Endothelial cell of coronary artery (primary cell): Measurements from ENCODE around the gene AKR1E2. TPM values are rescaled to one million over a fixed set of nuclear protein-coding genes. Genes with fewer than 3 reads are reported as not detected.

Experiments used
- total RNA-seq: library from RNA; depleted of rRNA; stranded (reverse); fragments of >200 nt; gene quantifications from 2 replicates; pipeline ENCODE4 v1.2.3, GENCODE V29; 2014

AKR1E2 gene
- total RNA-seq = 7.1 and 16.5 TPM in 2 replicates

GRCh38 chr10:4825868-4826791 lies at the start of gene AKR1E2:
TSS of gene AKR1E2 (plus strand) at chr10:4826207. CDS start at chr10:4826325, 118 bp downstream.

Other genes with a start within 250 kb of the AKR1E2 start
- 0.27 and 3.2 TPM in 2 replicates for gene AKR1C1, start 137.2 kb downstream of the AKR1E2 start, total RNA-seq
- 3.5 TPM in 1 of 2 replicates, not detected in the other for gene AKR1C2, start 177.7 kb downstream of the AKR1E2 start, total RNA-seq